GM23338 (cell line): Measurements from ENCODE around the gene AKT1S1. TPM values are rescaled to one million over a fixed set of nuclear protein-coding genes. Genes with fewer than 3 reads are reported as not detected.

Experiments used
- ATAC-seq: fragments of 200-7000 bp; cut with Tn5 transposase; 3 replicates; pipeline ENCODE4 v1.9.1; 2020
- DNase-seq: peaks from one replicate; pipeline ENCODE4 v3.0.0-alpha.2; 2015; ENCODE audit warnings: low spot score
- H2AFZ ChIP-seq: fragments of 200-600 bp; sonication (generic); 2 replicates; pipeline ENCODE4 v1.8.0; 2016; ENCODE audit warnings: antibody characterized with exemption, mild to moderate bottlenecking, moderate library complexity
- H3F3A ChIP-seq: fragments of 200-600 bp; sonication (generic); replicated peaks from 2 replicates; pipeline ENCODE4 v1.8.0; 2017; ENCODE audit warnings: antibody characterized with exemption, mixed run types, low read depth
- H3K27ac ChIP-seq: fragments of 200-600 bp; sonication (generic); 2 replicates; pipeline ENCODE4 v1.6.1; 2016; ENCODE audit warnings: low read depth
- H3K27me3 ChIP-seq: fragments of 200-600 bp; sonication (generic); 2 replicates; pipeline ENCODE4 v1.8.0; 2016; ENCODE audit warnings: mild to moderate bottlenecking, mixed run types, moderate library complexity; ENCODE audit not compliant: insufficient read depth
- H3K36me3 ChIP-seq: fragments of 200-600 bp; sonication (generic); 2 replicates; pipeline ENCODE4 v1.8.0; 2016; ENCODE audit warnings: mild to moderate bottlenecking; ENCODE audit not compliant: insufficient read depth
- H3K4me1 ChIP-seq: fragments of 200-600 bp; sonication (generic); 2 replicates; pipeline ENCODE4 v1.8.0; 2016; ENCODE audit warnings: mild to moderate bottlenecking, moderate library complexity; ENCODE audit not compliant: insufficient read depth
- H3K4me2 ChIP-seq: fragments of 200-600 bp; sonication (generic); 2 replicates; pipeline ENCODE4 v1.7.1; 2017; ENCODE audit warnings: mixed run types
- H3K4me3 ChIP-seq: fragments of 200-600 bp; sonication (generic); 2 replicates; pipeline ENCODE4 v1.6.1; 2016; ENCODE audit warnings: mixed run types
- H3K79me2 ChIP-seq: fragments of 200-600 bp; sonication (generic); replicated peaks from 2 replicates; pipeline ENCODE4 v1.8.0; 2017; ENCODE audit warnings: mild to moderate bottlenecking; ENCODE audit not compliant: insufficient read depth
- H3K9me2 ChIP-seq: fragments of 200-600 bp; sonication (generic); 2 replicates; pipeline ENCODE4 v1.8.0; 2017; ENCODE audit not compliant: insufficient read depth
- H4K20me1 ChIP-seq: fragments of 200-600 bp; sonication (generic); replicated peaks from 2 replicates; pipeline ENCODE4 v1.8.0; 2017; ENCODE audit warnings: mild to moderate bottlenecking; ENCODE audit not compliant: insufficient read depth
- H3K27ac Mint-ChIP-seq: 2 replicates; pipeline ENCODE4 v1.8.0; 2020; ENCODE audit warnings: inconsistent platforms, mild to moderate bottlenecking, moderate library complexity, mixed read lengths
- H3K27me3 Mint-ChIP-seq: 3 replicates; pipeline ENCODE4 v1.8.0; 2022; ENCODE audit warnings: low read depth, mild to moderate bottlenecking, moderate library complexity, mixed read lengths, inconsistent platforms; ENCODE audit not compliant: insufficient read depth, poor library complexity
- H3K36me3 Mint-ChIP-seq: 3 replicates; pipeline ENCODE4 v1.8.0; 2021; ENCODE audit warnings: low read depth, mild to moderate bottlenecking, inconsistent platforms, moderate library complexity, mixed read lengths
- H3K4me1 Mint-ChIP-seq: 3 replicates; pipeline ENCODE4 v1.8.0; 2020; ENCODE audit warnings: mild to moderate bottlenecking, inconsistent platforms, mixed read lengths
- H3K4me3 Mint-ChIP-seq: 3 replicates; pipeline ENCODE4 v1.8.0; 2021; ENCODE audit warnings: moderate library complexity, mild to moderate bottlenecking, inconsistent platforms, mixed read lengths
- H3K9me3 Mint-ChIP-seq: 3 replicates; pipeline ENCODE4 v1.8.0; 2020; ENCODE audit warnings: moderate library complexity, mild to moderate bottlenecking, inconsistent platforms, mixed read lengths
- CREB1 ChIP-seq: fragments of 250-450 bp; sonication (Bioruptor Pico); IDR thresholded peaks from 2 replicates; pipeline ENCODE4 v1.5.0; 2020; ENCODE audit warnings: low read depth, mild to moderate bottlenecking, moderate library complexity
- EZH2 ChIP-seq: fragments of 200-600 bp; sonication (generic); IDR thresholded peaks from one replicate; pipeline ENCODE4 v1.8.0; 2017; ENCODE audit warnings: antibody characterized with exemption, mild to moderate bottlenecking, low read depth; ENCODE audit not compliant: unreplicated experiment
- EZH2phosphoT487 ChIP-seq: fragments of 200-600 bp; sonication (generic); IDR thresholded peaks from one replicate; pipeline ENCODE4 v1.8.1; 2018; ENCODE audit warnings: antibody characterized with exemption; ENCODE audit not compliant: unreplicated experiment
- JUNB ChIP-seq: IDR thresholded peaks from one replicate; pipeline ENCODE4 v1.6.1; 2016; ENCODE audit warnings: antibody characterized with exemption; ENCODE audit not compliant: unreplicated experiment
- NANOG ChIP-seq: IDR thresholded peaks from 2 replicates; pipeline ENCODE4 v1.6.1; 2016; ENCODE audit warnings: antibody characterized with exemption, borderline replicate concordance
- POLR2AphosphoS5 ChIP-seq: IDR thresholded peaks from 2 replicates; pipeline ENCODE4 v1.6.1; 2016; ENCODE audit warnings: antibody characterized with exemption, low read depth
- STAT1 ChIP-seq: IDR thresholded peaks from one replicate; pipeline ENCODE4 v1.6.1; 2016; ENCODE audit warnings: antibody characterized with exemption; ENCODE audit not compliant: unreplicated experiment
- ZNF114 ChIP-seq: fragments of 250-450 bp; sonication (Bioruptor Pico); IDR thresholded peaks from 2 replicates; pipeline ENCODE4 v1.5.0; 2020; ENCODE audit warnings: mild to moderate bottlenecking, moderate library complexity
- ZNF331 ChIP-seq: fragments of 250-450 bp; sonication (Bioruptor Pico); IDR thresholded peaks from 2 replicates; pipeline ENCODE4 v1.5.0; 2020; ENCODE audit warnings: low read depth, mild to moderate bottlenecking, moderate library complexity
- polyA plus RNA-seq: library from polyadenylated mRNA; unstranded; fragments of >200 nt; fragmentation: Nextera tagmentation; extraction: Ambion mirVana; gene quantifications from 2 replicates; pipeline ENCODE4 v1.2.1, GENCODE V29; 2016
- total RNA-seq: library from RNA; depleted of rRNA; stranded (reverse); fragments of >200 nt; shearing (Covaris generic); gene quantifications from 2 replicates; pipeline ENCODE4 v1.2.3, GENCODE V29; 2014
- TF ChIP-seq, protein P1 (sequence below): IDR thresholded peaks from 2 replicates; pipeline ENCODE4 v1.6.1; 2016; ENCODE audit warnings: antibody characterized with exemption
- TF ChIP-seq, protein P2 (sequence below), 2 experiments: fragments of 200-600 bp in 1 of 2; sonication (generic) in 1 of 2; conservative IDR thresholded peaks; 2 replicates each; pipeline versions ENCODE4 v1.5.1 to v1.6.1; 2016 to 2017; ENCODE audit warnings: antibody characterized with exemption in 2 of 2, low read depth in 2 of 2, mild to moderate bottlenecking in 2 of 2, moderate library complexity in 1 of 2
- TF ChIP-seq, protein P3 (sequence below): IDR thresholded peaks from one replicate; pipeline ENCODE4 v1.6.1; 2018; ENCODE audit warnings: antibody characterized with exemption; ENCODE audit not compliant: unreplicated experiment

AKT1S1 gene
- total and polyA plus RNA-seq, 2 experiments from 2014 or later, result 21.5 to 28.6 TPM

DNA sequence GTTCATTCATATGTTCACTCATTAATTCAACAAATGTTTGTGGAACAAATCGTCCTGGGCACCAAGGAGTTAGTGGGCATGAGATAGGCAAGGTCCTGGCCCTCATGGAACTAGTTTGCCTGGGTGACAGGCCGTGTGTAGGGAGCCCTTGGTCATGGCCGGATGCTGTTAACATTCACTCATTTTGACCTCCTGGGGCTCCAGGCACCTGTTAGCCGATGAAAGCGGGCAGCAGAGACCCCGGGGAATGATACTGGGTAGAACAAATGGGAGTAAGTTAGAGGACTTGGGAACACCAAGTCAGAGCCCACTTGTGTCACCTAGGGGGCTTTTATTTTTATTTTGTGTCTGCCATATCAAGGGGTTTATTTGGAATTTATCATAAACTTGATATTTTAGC lies 52.5 kb downstream of the AKT1S1 start:
- Histone ChIP-seq H3K27ac (no peak overlapping the region), H3F3A (no peaks in the 10 kb centered on the region), H2AFZ (no peak overlapping the region), H3K27me3 (no peaks in the 10 kb centered on the region), H3K4me2 (no peak overlapping the region), H3K4me1 (no peaks in the 10 kb centered on the region), H3K36me3 (peaks cover 3% of the 10 kb centered on the region; the same call in 1 of the 2 replicates), H3K79me2 (peaks cover 22% of the 10 kb centered on the region), H3K4me3 (no peak overlapping the region), H4K20me1 (no peaks in the 10 kb centered on the region; the same call in 1 of the 2 replicates), H3K9me2 (no peaks in the 10 kb centered on the region)
- no peak for TF ChIP-seq ZNF331 (CRISPR knock-in tag)
- H3K4me1 Mint-ChIP-seq, result no peaks in the 10 kb centered on the region
- ATAC-seq (no peak), DNase-seq (no peak)
- H3K27ac Mint-ChIP-seq, result no peak overlapping the region
- H3K4me3 Mint-ChIP-seq, result no peak overlapping the region
- peaks cover 14% of the 10 kb centered on the region for H3K36me3 Mint-ChIP-seq
- peaks cover 9% of the 10 kb centered on the region for H3K27me3 Mint-ChIP-seq
- H3K9me3 Mint-ChIP-seq, result no peaks in the 10 kb centered on the region; the same call in 2 of the 3 replicates

DNA sequence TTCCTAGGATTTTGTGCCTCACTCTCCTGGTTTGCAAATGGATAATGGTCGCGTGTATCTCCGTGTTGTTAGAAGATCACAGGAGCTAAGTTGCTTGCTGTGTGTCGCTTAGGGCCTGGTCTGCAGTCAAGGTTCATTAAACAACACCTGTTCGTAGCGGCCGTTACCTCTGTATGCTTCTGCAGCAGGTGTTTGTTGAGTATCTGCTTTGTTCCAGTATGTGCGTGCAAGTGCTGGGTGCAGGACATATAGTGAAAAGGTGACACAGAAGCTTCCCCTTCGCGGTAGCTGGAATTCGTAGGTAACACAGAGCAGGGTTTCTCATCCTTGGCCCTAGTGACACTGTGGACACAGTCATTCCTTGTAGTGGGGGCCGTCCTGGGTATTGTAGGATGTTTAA lies 53.7 kb downstream of the AKT1S1 start:
- ATAC-seq, result no peak
- no peak overlapping the region for H3K27ac Mint-ChIP-seq
- TF ChIP-seq CREB1 (no peak), JUNB (no peak), ZNF331 (CRISPR knock-in tag) (no peak), ZNF114 (CRISPR knock-in tag) (no peak), POLR2AphosphoS5 (no peak), EZH2 (no peak), NANOG (no peak), EZH2phosphoT487 (no peak), STAT1 (no peak)
- TF ChIP-seq, protein P1, sequence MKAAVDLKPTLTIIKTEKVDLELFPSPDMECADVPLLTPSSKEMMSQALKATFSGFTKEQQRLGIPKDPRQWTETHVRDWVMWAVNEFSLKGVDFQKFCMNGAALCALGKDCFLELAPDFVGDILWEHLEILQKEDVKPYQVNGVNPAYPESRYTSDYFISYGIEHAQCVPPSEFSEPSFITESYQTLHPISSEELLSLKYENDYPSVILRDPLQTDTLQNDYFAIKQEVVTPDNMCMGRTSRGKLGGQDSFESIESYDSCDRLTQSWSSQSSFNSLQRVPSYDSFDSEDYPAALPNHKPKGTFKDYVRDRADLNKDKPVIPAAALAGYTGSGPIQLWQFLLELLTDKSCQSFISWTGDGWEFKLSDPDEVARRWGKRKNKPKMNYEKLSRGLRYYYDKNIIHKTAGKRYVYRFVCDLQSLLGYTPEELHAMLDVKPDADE, result no peak
- TF ChIP-seq, protein P2, sequence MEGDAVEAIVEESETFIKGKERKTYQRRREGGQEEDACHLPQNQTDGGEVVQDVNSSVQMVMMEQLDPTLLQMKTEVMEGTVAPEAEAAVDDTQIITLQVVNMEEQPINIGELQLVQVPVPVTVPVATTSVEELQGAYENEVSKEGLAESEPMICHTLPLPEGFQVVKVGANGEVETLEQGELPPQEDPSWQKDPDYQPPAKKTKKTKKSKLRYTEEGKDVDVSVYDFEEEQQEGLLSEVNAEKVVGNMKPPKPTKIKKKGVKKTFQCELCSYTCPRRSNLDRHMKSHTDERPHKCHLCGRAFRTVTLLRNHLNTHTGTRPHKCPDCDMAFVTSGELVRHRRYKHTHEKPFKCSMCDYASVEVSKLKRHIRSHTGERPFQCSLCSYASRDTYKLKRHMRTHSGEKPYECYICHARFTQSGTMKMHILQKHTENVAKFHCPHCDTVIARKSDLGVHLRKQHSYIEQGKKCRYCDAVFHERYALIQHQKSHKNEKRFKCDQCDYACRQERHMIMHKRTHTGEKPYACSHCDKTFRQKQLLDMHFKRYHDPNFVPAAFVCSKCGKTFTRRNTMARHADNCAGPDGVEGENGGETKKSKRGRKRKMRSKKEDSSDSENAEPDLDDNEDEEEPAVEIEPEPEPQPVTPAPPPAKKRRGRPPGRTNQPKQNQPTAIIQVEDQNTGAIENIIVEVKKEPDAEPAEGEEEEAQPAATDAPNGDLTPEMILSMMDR (conservative IDR thresholded peaks at IDR 0.05; ENCODE audit: low read depth in 2 of 2), result no peak
- TF ChIP-seq, protein P3, sequence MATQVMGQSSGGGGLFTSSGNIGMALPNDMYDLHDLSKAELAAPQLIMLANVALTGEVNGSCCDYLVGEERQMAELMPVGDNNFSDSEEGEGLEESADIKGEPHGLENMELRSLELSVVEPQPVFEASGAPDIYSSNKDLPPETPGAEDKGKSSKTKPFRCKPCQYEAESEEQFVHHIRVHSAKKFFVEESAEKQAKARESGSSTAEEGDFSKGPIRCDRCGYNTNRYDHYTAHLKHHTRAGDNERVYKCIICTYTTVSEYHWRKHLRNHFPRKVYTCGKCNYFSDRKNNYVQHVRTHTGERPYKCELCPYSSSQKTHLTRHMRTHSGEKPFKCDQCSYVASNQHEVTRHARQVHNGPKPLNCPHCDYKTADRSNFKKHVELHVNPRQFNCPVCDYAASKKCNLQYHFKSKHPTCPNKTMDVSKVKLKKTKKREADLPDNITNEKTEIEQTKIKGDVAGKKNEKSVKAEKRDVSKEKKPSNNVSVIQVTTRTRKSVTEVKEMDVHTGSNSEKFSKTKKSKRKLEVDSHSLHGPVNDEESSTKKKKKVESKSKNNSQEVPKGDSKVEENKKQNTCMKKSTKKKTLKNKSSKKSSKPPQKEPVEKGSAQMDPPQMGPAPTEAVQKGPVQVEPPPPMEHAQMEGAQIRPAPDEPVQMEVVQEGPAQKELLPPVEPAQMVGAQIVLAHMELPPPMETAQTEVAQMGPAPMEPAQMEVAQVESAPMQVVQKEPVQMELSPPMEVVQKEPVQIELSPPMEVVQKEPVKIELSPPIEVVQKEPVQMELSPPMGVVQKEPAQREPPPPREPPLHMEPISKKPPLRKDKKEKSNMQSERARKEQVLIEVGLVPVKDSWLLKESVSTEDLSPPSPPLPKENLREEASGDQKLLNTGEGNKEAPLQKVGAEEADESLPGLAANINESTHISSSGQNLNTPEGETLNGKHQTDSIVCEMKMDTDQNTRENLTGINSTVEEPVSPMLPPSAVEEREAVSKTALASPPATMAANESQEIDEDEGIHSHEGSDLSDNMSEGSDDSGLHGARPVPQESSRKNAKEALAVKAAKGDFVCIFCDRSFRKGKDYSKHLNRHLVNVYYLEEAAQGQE, result no peak

More for the DNA sequence above, 53.7 kb downstream of the AKT1S1 start:
- DNase-seq, result no peak
- no peak overlapping the region for H3K4me3 ChIP-seq
- H3K79me2 ChIP-seq, result peaks cover 32% of the 10 kb centered on the region
- Mint-ChIP-seq H3K27me3 (peaks cover 18% of the 10 kb centered on the region), H3K36me3 (peaks cover 12% of the 10 kb centered on the region), H3K9me3 (no peaks in the 10 kb centered on the region; the same call in 2 of the 3 replicates), H3K4me1 (peaks cover 6% of the 10 kb centered on the region), H3K4me3 (no peak overlapping the region)
- H2AFZ ChIP-seq, result no peak overlapping the region
- H3F3A ChIP-seq, result no peaks in the 10 kb centered on the region
- H3K36me3 ChIP-seq, result peaks cover 3% of the 10 kb centered on the region; the same call in 1 of the 2 replicates
- H3K4me2 ChIP-seq, result no peak overlapping the region
- no peak overlapping the region for H3K27ac ChIP-seq
- no peaks in the 10 kb centered on the region for H3K9me2 ChIP-seq
- H4K20me1 ChIP-seq, result no peaks in the 10 kb centered on the region; the same call in 1 of the 2 replicates
- H3K27me3 ChIP-seq, result no peaks in the 10 kb centered on the region
- peaks cover 4% of the 10 kb centered on the region; the same call in 1 of the 2 replicates for H3K4me1 ChIP-seq
